Stimulated activated naive CD8-positive, alpha-beta T cell treated with anti-CD3 and anti-CD28 coated beads, Interleukin-15, Interleukin-2, amounts not matched to agents 100 U/mL and 50 U/mL, for 24 hours (primary cell): ENCODE results near the gene CRYZL1.
A peak's percentile ranks its signal among the peaks of the same experiment; 100 is the strongest.
"Not testable (repeated sequence)": the region's sequence is repeated elsewhere in the genome, so short reads cannot be mapped to it uniquely, and the experiment has no call there.

ENCODE experiments used
- ATAC-seq: fragments of 150-1000 bp; cut with Tn5 transposase; one replicate; pipeline ENCODE4 v1.10.0; 2021
- DNase-seq: peaks from one replicate; pipeline ENCODE4 v3.0.0; 2021

Gene CRYZL1

GRCh38 chr21:33626151-33626550 is 15.4 kb downstream of the CRYZL1 start:
- not testable (repeated sequence) for ATAC-seq, DNase-seq

GRCh38 chr21:33622253-33622652 is 19.3 kb downstream of the CRYZL1 start:
- no peak for DNase-seq
- ATAC-seq, result no peak

GRCh38 chr21:33619726-33620125 is 21.8 kb downstream of the CRYZL1 start:
- ATAC-seq (no peak), DNase-seq (no peak)

- ATAC-seq (no peak), DNase-seq (no peak)
These were observed 23.1 kb downstream of the CRYZL1 start for GRCh38 chr21:33618407-33618806.

- not testable (repeated sequence) for ATAC-seq, DNase-seq
These were observed 24.0 kb downstream of the CRYZL1 start for GRCh38 chr21:33617565-33617964.

GRCh38 chr21:33611006-33611744 is 30.4 kb downstream of the CRYZL1 start:
- no peak for DNase-seq
- no peak for ATAC-seq

- ATAC-seq, result no peak
- DNase-seq, result no peak
These were observed 33.0 kb downstream of the CRYZL1 start for GRCh38 chr21:33608559-33608958.

GRCh38 chr21:33598051-33598450 is 43.5 kb downstream of the CRYZL1 start:
- ATAC-seq, result no peak
- no peak for DNase-seq

- ATAC-seq, result peak; percentile 97
These were observed 52.8 kb downstream of the CRYZL1 start, which contains the start of gene DONSON for GRCh38 chr21:33588485-33589335. DONSON (minus strand) TSS chr21:33588684; CDS start chr21:33588641, 43 bp downstream.

GRCh38 chr21:33587792-33588484 is 53.6 kb downstream of the CRYZL1 start:
- DNase-seq, result no peak
- no peak for ATAC-seq

More at GRCh38 chr21:33588485-33589335, 52.8 kb downstream of the CRYZL1 start, which contains the start of gene DONSON:
- peak; percentile 94 for DNase-seq

- no peak for DNase-seq
- ATAC-seq, result no peak
These were observed 54.6 kb downstream of the CRYZL1 start for GRCh38 chr21:33586927-33587326.

- ATAC-seq, result no peak
- DNase-seq, result no peak
These were observed 57.1 kb downstream of the CRYZL1 start for GRCh38 chr21:33584455-33584854.

- ATAC-seq, result peak; percentile 23
- no peak for DNase-seq
These were observed 62.5 kb downstream of the CRYZL1 start for GRCh38 chr21:33578959-33579542.

- no peak for DNase-seq
These were observed 63.3 kb downstream of the CRYZL1 start for GRCh38 chr21:33578214-33578613.

GRCh38 chr21:33576741-33577141 is 64.8 kb downstream of the CRYZL1 start:
- not testable (repeated sequence) for DNase-seq, ATAC-seq

More at GRCh38 chr21:33578214-33578613, 63.3 kb downstream of the CRYZL1 start:
- no peak for ATAC-seq

- DNase-seq, result no peak
- ATAC-seq, result no peak
These were observed 69.2 kb downstream of the CRYZL1 start for GRCh38 chr21:33572350-33572749.

- ATAC-seq (no peak), DNase-seq (no peak)
These were observed 71.5 kb downstream of the CRYZL1 start for GRCh38 chr21:33569991-33570390.

GRCh38 chr21:33568448-33568847 is 73.1 kb downstream of the CRYZL1 start:
- ATAC-seq, result no peak
- DNase-seq, result no peak

- DNase-seq (no peak), ATAC-seq (no peak)
These were observed 73.6 kb downstream of the CRYZL1 start for GRCh38 chr21:33567914-33568313.

- ATAC-seq (no peak), DNase-seq (no peak)
These were observed 75.0 kb downstream of the CRYZL1 start for GRCh38 chr21:33566514-33566913.

- DNase-seq, result no peak
- no peak for ATAC-seq
These were observed 79.2 kb downstream of the CRYZL1 start for GRCh38 chr21:33562389-33562788.

- DNase-seq, result no peak
These were observed 80.2 kb downstream of the CRYZL1 start for GRCh38 chr21:33561373-33561772.

More at GRCh38 chr21:33561373-33561772, 80.2 kb downstream of the CRYZL1 start:
- no peak for ATAC-seq
